ENCODE results near the gene CHRNE.
"Not testable (repeated sequence)": the region's sequence is repeated elsewhere in the genome, so short reads cannot be mapped to it uniquely, and the experiment has no call there.

CHRNE gene

GRCh38 chr17:4867535-4867934, 35.4 kb downstream of the CHRNE start:
- not testable (repeated sequence) for H3K9ac ChIP-seq (ENCODE audit: low read length); H3K36me3 ChIP-seq (ENCODE audit: control insufficient read depth, insufficient read depth, low read length); H3K27me3 ChIP-seq (ENCODE audit: control insufficient read depth, insufficient read depth, low read length); H3K4me3 ChIP-seq (ENCODE audit: low read length); H3K4me1 ChIP-seq (ENCODE audit: control insufficient read depth, insufficient read depth, low read length); H3K9me3 ChIP-seq (ENCODE audit: control insufficient read depth, low read length)

DNA sequence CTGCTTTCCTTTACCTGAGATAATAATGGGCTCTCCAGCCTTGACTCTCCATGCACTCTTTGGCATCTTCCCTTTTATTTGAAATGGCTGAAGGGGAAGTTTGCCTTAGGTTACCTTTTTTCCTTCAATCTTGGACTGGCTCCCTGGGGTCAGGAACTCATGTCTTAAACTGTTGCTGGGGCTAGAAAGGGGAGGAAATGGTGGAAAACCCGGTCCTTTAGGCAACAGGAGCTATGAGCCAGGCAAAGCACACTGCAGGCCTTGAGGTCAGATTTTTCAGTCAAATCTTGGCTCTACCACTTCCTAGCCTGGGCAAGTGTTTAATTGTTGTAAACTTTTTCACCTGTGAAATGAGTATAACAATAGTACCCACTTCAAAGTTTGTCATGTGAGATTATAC, 39.6 kb downstream of the CHRNE start:
- Histone ChIP-seq H3K27me3 (ENCODE audit: control insufficient read depth, insufficient read depth, low read length) (no peaks in the 10 kb centered on the region), H3K4me3 (ENCODE audit: low read length) (no peak overlapping the region), H3K9ac (ENCODE audit: low read length) (no peak overlapping the region), H3K4me1 (ENCODE audit: control insufficient read depth, insufficient read depth, low read length) (peaks cover 4% of the 10 kb centered on the region), H3K36me3 (ENCODE audit: control insufficient read depth, insufficient read depth, low read length) (no peaks in the 10 kb centered on the region), H3K9me3 (ENCODE audit: control insufficient read depth, low read length) (no peaks in the 10 kb centered on the region)

DNA sequence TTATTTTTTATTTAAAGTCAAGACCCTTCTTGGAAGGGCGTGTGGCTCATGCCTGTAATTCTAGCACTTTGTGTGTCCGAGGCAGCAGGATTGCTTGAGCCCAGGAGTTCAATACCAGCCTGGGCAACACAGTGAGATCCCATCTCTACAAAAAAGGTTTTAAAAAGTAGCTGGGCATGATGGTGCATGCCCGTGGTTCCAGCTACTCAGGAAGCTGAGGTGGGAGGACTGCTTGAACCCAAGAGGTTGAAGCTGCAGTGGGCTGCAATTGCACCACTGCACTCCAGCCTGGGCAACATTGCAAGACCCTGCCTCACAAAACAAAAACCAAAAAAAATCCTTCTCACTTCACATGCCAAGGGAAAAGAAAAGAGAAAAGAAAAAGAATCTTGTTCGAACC, 40.2 kb downstream of the CHRNE start:
- Histone ChIP-seq H3K4me3 (ENCODE audit: low read length) (no peak overlapping the region), H3K4me1 (ENCODE audit: control insufficient read depth, insufficient read depth, low read length) (peaks cover 9% of the 10 kb centered on the region), H3K9me3 (ENCODE audit: control insufficient read depth, low read length) (no peaks in the 10 kb centered on the region)

GRCh38 chr17:4861052-4861451, 41.8 kb downstream of the CHRNE start:
- Histone ChIP-seq H3K27me3 (ENCODE audit: control insufficient read depth, insufficient read depth, low read length) (no peaks in the 10 kb centered on the region), H3K4me3 (ENCODE audit: low read length) (no peak overlapping the region), H3K36me3 (ENCODE audit: control insufficient read depth, insufficient read depth, low read length) (no peaks in the 10 kb centered on the region), H3K9ac (ENCODE audit: low read length) (no peak overlapping the region), H3K9me3 (ENCODE audit: control insufficient read depth, low read length) (no peaks in the 10 kb centered on the region), H3K4me1 (ENCODE audit: control insufficient read depth, insufficient read depth, low read length) (peaks cover 15% of the 10 kb centered on the region)

More for the DNA sequence above, 40.2 kb downstream of the CHRNE start:
- Histone ChIP-seq H3K36me3 (ENCODE audit: control insufficient read depth, insufficient read depth, low read length) (no peaks in the 10 kb centered on the region), H3K27me3 (ENCODE audit: control insufficient read depth, insufficient read depth, low read length) (no peaks in the 10 kb centered on the region), H3K9ac (ENCODE audit: low read length) (no peak overlapping the region)

DNA sequence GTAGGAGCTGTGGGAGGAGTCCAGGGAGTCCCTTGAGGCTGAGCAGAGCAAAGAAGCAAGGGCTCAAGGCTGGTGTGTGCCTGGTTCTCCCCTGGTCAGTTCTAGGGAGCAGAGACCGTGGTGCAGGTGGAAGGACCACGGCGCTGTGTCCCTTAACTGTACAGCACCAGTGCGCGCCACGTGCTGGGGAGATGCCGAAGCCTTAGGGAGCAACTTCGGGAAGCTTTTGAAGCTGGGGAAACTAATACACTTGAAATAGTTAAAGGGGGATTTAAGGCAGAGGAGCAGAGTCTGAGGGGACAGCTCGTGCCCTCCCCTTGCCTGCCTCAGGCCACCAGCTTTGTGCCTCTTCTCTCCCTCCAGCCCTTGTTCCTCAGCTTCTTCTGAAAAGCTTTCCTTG, 42.2 kb downstream of the CHRNE start:
- Histone ChIP-seq H3K36me3 (ENCODE audit: control insufficient read depth, insufficient read depth, low read length) (no peaks in the 10 kb centered on the region), H3K27me3 (ENCODE audit: control insufficient read depth, insufficient read depth, low read length) (no peaks in the 10 kb centered on the region), H3K9ac (ENCODE audit: low read length) (no peak overlapping the region), H3K4me3 (ENCODE audit: low read length) (no peak overlapping the region), H3K4me1 (ENCODE audit: control insufficient read depth, insufficient read depth, low read length) (peaks cover 15% of the 10 kb centered on the region), H3K9me3 (ENCODE audit: control insufficient read depth, low read length) (no peaks in the 10 kb centered on the region)

DNA sequence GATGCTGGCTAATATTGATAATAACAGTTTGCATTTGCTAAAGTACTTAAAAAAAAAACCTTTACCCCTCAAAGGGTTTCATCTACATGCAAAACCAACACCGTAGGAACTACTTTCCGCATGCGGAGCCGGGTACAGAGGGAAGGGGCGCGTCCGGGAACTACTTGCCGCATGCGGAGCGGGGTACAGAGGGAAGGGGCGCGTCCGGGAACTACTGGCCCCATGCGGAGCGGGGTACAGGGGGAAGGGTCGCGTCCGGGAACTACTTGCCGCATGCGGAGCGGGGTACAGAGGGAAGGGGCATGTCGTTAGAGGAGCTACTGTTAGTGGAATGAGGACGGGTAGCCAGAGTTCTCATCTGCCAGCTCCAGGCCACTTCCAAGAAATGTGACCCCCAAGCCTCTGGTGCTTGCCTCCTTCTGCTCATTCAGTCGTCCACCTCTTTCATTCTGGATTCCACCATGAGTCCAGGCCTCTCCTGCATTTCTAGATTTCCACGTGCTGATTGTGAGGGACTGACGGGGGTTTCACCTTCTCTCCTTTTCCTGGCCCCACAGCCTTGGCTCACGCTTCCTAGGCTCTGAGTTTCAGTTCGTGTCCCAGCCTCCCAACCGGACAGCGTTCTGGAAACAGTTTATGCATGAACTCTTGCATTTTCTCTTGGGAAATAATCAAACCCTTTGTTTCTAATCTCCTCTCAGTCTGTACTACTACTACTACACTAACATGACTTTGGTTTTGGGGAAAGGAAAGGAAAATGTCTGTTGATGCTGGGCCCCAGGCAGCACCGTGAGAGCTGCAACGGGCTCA, 42.9 kb downstream of the CHRNE start:
- peaks cover 15% of the 10 kb centered on the region for H3K4me1 ChIP-seq (ENCODE audit: control insufficient read depth, insufficient read depth, low read length)
- H3K9ac ChIP-seq (ENCODE audit: low read length), result no peak overlapping the region
- H3K27me3 ChIP-seq (ENCODE audit: control insufficient read depth, insufficient read depth, low read length), result no peaks in the 10 kb centered on the region
- no peaks in the 10 kb centered on the region for H3K36me3 ChIP-seq (ENCODE audit: control insufficient read depth, insufficient read depth, low read length)
- H3K4me3 ChIP-seq (ENCODE audit: low read length), result no peak overlapping the region
- H3K9me3 ChIP-seq (ENCODE audit: control insufficient read depth, low read length), result no peaks in the 10 kb centered on the region

- H3K4me3 ChIP-seq (ENCODE audit: low read length), result no peak overlapping the region
- H3K4me1 ChIP-seq (ENCODE audit: control insufficient read depth, insufficient read depth, low read length), result peaks cover 15% of the 10 kb centered on the region
- no peaks in the 10 kb centered on the region for H3K27me3 ChIP-seq (ENCODE audit: control insufficient read depth, insufficient read depth, low read length)
- H3K9ac ChIP-seq (ENCODE audit: low read length), result no peak overlapping the region
- H3K9me3 ChIP-seq (ENCODE audit: control insufficient read depth, low read length), result no peaks in the 10 kb centered on the region
- no peaks in the 10 kb centered on the region for H3K36me3 ChIP-seq (ENCODE audit: control insufficient read depth, insufficient read depth, low read length)
These were observed 44.0 kb downstream of the CHRNE start for GRCh38 chr17:4858882-4859260.

DNA sequence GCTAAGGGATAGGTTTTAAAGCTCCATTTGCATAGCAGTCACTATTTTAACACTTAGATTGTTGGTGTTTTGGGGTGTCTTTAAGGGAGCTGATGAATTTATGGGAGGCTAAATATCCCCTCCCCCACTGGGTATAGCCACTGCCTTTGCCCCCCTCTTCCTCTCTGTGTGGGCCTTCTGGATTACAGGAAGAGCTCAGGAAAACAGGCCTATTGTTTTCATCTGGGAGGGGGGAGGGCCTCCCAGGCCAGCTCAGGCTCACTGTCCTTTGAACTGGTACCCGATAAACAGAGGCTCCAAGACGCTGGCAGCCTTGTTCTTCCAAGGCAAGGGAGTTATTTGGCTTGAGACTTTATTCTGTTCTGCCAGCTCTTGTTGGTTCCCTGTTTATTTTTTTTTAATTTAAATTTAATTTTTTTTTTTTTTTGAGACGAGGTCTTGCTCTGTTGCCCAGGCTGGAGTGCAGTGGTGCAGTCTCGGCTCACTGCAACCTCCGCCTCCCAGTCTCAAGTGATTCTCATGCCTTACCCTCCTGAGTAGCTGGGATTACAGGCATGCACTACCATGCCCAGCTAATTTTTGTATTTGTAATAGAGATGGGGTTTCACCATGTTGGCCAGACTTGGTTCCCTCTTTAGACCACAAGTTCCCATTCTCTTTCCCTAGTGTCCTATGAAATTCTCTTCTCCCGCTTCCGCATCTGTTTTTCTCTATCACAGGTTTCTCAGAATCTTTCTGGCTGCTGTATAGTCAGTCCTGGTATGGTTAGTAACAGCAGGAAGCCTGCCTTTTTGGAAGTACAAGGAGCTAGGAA, 44.6 kb downstream of the CHRNE start:
- Histone ChIP-seq H3K27me3 (ENCODE audit: control insufficient read depth, insufficient read depth, low read length) (no peaks in the 10 kb centered on the region), H3K4me1 (ENCODE audit: control insufficient read depth, insufficient read depth, low read length) (peaks cover 15% of the 10 kb centered on the region), H3K4me3 (ENCODE audit: low read length) (no peak overlapping the region), H3K9me3 (ENCODE audit: control insufficient read depth, low read length) (no peaks in the 10 kb centered on the region), H3K36me3 (ENCODE audit: control insufficient read depth, insufficient read depth, low read length) (no peaks in the 10 kb centered on the region), H3K9ac (ENCODE audit: low read length) (peak overlapping the region; percentile 43)

GRCh38 chr17:4857347-4857746, 45.6 kb downstream of the CHRNE start:
- H3K4me3 ChIP-seq (ENCODE audit: low read length); H3K9me3 ChIP-seq (ENCODE audit: control insufficient read depth, low read length); H3K27me3 ChIP-seq (ENCODE audit: control insufficient read depth, insufficient read depth, low read length); H3K9ac ChIP-seq (ENCODE audit: low read length); H3K36me3 ChIP-seq (ENCODE audit: control insufficient read depth, insufficient read depth, low read length): not testable (repeated sequence)
- peaks cover 15% of the 10 kb centered on the region for H3K4me1 ChIP-seq (ENCODE audit: control insufficient read depth, insufficient read depth, low read length)

GRCh38 chr17:4856937-4857314, 46.0 kb downstream of the CHRNE start:
- Histone ChIP-seq H3K27me3 (ENCODE audit: control insufficient read depth, insufficient read depth, low read length) (no peaks in the 10 kb centered on the region), H3K9me3 (ENCODE audit: control insufficient read depth, low read length) (no peaks in the 10 kb centered on the region), H3K4me1 (ENCODE audit: control insufficient read depth, insufficient read depth, low read length) (peaks cover 15% of the 10 kb centered on the region), H3K9ac (ENCODE audit: low read length) (no peak overlapping the region), H3K4me3 (ENCODE audit: low read length) (no peak overlapping the region), H3K36me3 (ENCODE audit: control insufficient read depth, insufficient read depth, low read length) (no peaks in the 10 kb centered on the region)

DNA sequence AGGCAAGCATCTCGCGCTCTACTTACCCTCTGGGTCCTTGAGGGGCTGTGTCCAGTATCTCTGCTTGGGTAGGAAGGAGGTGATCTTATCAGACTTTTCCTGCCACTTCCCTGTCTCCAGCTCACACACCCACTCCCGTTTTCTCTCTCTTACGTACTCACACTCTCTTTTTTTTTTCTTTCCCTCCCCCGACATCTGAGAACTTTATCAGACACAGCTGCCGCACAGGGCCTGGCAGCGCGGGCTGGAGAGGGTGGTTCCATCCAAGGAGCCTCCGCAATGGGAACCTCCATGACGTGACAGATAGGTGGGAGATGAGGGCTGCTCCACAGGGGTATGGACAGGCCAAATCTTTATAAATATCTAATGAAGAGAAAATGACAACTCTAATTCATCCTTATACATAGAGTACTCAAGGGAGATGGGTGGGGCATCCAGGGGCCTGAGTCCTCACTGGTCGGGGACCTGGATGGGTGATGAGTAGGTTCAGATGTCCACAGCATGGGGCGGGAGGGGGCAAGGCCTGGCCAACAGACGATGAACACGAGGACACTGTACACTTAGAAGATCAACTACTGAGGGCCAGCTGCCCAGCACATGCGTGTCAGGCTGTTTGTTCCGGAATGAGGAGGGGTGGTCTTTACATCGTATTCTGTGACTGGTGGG, 46.5 kb downstream of the CHRNE start:
- Histone ChIP-seq H3K4me3 (ENCODE audit: low read length) (no peak overlapping the region), H3K9ac (ENCODE audit: low read length) (no peak overlapping the region), H3K36me3 (ENCODE audit: control insufficient read depth, insufficient read depth, low read length) (no peaks in the 10 kb centered on the region), H3K27me3 (ENCODE audit: control insufficient read depth, insufficient read depth, low read length) (no peaks in the 10 kb centered on the region), H3K4me1 (ENCODE audit: control insufficient read depth, insufficient read depth, low read length) (peaks cover 15% of the 10 kb centered on the region), H3K9me3 (ENCODE audit: control insufficient read depth, low read length) (no peaks in the 10 kb centered on the region)

DNA sequence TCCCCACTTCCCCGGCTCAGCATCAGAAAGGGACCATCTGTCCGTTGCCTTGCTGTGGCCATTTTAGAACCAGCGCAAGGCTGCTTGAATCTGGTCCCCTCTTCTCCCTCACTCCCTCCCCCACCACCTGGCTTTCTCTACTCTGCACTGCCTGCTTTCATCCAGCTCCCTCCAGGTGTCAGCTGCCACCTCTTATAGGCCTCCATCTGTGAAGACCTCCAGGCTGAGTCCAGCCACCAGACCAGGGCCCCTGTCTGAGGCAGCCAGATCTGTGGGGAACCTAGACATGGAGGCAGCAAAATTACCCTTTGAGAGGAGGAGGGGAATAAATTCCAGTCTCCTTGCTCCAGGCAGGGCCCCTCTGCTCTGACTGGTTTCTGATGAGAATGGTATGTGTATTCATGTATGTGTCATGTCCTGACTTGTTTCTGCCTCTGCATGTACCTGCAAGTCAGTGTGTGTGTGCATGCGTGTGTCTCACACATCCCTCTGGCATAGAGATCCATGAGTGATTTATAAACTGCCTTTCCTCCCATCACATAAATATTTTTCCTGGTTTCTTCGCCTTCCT, 48.7 kb downstream of the CHRNE start:
- no peaks in the 10 kb centered on the region for H3K9me3 ChIP-seq (ENCODE audit: control insufficient read depth, low read length)
- no peaks in the 10 kb centered on the region for H3K36me3 ChIP-seq (ENCODE audit: control insufficient read depth, insufficient read depth, low read length)
- no peak overlapping the region for H3K4me3 ChIP-seq (ENCODE audit: low read length)
- H3K4me1 ChIP-seq (ENCODE audit: control insufficient read depth, insufficient read depth, low read length), result peaks cover 30% of the 10 kb centered on the region
- no peaks in the 10 kb centered on the region for H3K27me3 ChIP-seq (ENCODE audit: control insufficient read depth, insufficient read depth, low read length)
- H3K9ac ChIP-seq (ENCODE audit: low read length), result no peak overlapping the region
